Limb (tissue), 2 donors: ENCODE results near the gene EARS2.

Experiments used
- DNase-seq, 2 donors: peaks; one replicate each; pipeline ENCODE4 v3.0.0-alpha.2; 2016; ENCODE audit errors: extremely low spot score in 2 of 2

Gene EARS2

GRCh38 chr16:23482778-23483177, 74.4 kb downstream of the EARS2 start:
- no peak for DNase-seq

DNA sequence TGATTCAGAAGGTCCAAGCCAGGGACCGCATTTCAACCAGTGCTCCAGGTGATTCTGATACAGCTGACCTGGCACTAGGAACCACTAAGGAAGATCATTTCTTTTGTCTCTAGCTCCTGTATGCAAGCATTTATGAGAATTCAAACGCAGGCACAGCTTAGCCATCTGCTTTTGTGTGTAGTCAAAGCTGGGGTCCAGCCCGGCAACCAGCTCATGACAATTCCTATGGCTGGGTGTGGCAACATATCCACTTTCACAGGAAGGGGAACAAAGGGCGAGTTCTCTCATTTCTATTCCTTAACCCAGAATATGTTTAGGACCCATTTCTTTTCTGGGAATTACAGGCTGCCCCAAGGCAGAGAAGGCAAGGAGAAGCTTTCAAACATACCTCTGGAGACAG, 76.9 kb downstream of the EARS2 start:
- DNase-seq = no peak

- no peak for DNase-seq
These were observed 78.0 kb downstream of the EARS2 start for GRCh38 chr16:23479138-23479537.

- DNase-seq = no peak
These were observed 78.6 kb downstream of the EARS2 start for GRCh38 chr16:23478566-23478965.

GRCh38 chr16:23476289-23476688, 80.9 kb downstream of the EARS2 start:
- no peak for DNase-seq
